IPS-20b (cell line): ENCODE measurements around the gene ITGB3.

Experiments
- H3K27ac ChIP-seq: one replicate; pipeline ENCODE4 v1.5.1; 2013; ENCODE audit warnings: low read length
- H3K27me3 ChIP-seq: 2 replicates; pipeline ENCODE4 v1.6.1; 2013; ENCODE audit warnings: mild to moderate bottlenecking, low read length, inconsistent platforms; ENCODE audit not compliant: insufficient read depth
- H3K36me3 ChIP-seq: 2 replicates; pipeline ENCODE4 v1.6.1; 2013; ENCODE audit warnings: low read depth, mild to moderate bottlenecking, inconsistent platforms, low read length, moderate library complexity; ENCODE audit not compliant: insufficient read depth
- H3K4me1 ChIP-seq: 2 replicates; pipeline ENCODE4 v1.6.1; 2013; ENCODE audit warnings: mild to moderate bottlenecking, control low read depth, inconsistent platforms, low read length, moderate library complexity; ENCODE audit not compliant: insufficient read depth
- H3K4me3 ChIP-seq: 2 replicates; pipeline ENCODE4 v1.5.1; 2013; ENCODE audit warnings: mild to moderate bottlenecking, low read length, inconsistent platforms
- H3K9ac ChIP-seq: 2 replicates; pipeline ENCODE4 v1.6.1; 2013; ENCODE audit warnings: low read depth, mild to moderate bottlenecking, inconsistent platforms, low read length, moderate library complexity
- H3K9me3 ChIP-seq: 2 replicates; pipeline ENCODE4 v1.6.1; 2013; ENCODE audit warnings: mild to moderate bottlenecking, low read depth, low read length, inconsistent platforms; ENCODE audit not compliant: insufficient read depth

Gene ITGB3

DNA sequence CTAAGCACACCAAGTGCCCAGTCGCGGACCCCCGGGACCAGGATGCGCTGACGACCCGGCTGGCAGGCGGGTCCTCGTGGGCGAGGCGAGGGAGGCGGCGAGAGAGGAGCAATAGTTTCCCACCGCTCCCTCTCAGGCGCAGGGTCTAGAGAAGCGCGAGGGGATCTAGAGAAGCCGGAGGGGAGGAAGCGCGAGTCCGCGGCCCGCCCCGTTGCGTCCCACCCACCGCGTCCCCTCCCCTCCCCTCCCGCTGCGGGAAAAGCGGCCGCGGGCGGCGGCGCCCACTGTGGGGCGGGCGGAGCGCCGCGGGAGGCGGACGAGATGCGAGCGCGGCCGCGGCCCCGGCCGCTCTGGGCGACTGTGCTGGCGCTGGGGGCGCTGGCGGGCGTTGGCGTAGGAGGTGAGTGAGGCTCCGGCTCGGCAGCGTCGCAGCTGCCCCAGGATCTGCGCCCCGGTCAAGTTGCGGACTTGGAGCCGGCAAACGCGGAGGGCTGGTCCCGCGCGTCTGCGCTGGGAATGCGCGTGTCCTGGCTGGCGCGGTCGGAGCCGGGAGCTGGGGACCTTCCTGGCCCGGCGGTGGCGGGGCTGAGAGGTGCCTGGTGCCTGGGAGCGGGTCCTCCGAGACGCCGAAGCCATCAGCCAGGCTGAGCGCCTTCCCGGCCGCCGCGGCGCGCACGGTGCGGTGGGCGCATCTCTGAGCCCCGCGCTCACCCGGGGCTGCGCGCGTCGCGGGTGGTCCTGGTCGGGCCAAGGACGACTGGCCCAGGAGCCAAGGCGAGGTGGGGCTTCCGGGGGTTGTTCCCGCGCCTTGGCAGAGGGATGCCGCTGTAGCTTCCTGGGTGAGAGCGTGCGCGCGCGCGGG, at the start of gene ITGB3:
Gene ITGB3, plus strand, starts transcription at position 287 of the 862 bp plus-strand sequence. Its CDS starts 35 bp downstream, at position 322.
- Histone ChIP-seq H3K4me3 (peak within 1 kb of the TSS; percentile 79), H3K27me3 (peaks cover 65% of the 10 kb centered on the region), H3K4me1 (no peaks in the 10 kb centered on the region), H3K9me3 (no peaks in the 10 kb centered on the region), H3K9ac (peak within 1 kb of the TSS; percentile 10; the same call in 1 of the 2 replicates), H3K27ac (no peak within 1 kb of the TSS), H3K36me3 (no peaks in the 10 kb centered on the region)

GRCh38 chr17:47203984-47204721, 49.5 kb upstream of the ITGB3 start:
- Histone ChIP-seq H3K36me3 (no peaks in the 10 kb centered on the region), H3K9ac (no peak overlapping the region), H3K4me1 (peaks cover 7% of the 10 kb centered on the region; the same call in 1 of the 2 replicates), H3K27me3 (no peaks in the 10 kb centered on the region), H3K9me3 (no peaks in the 10 kb centered on the region), H3K4me3 (no peak overlapping the region), H3K27ac (no peak overlapping the region)

- H3K9me3 ChIP-seq, result no peaks in the 10 kb centered on the region
- H3K27ac ChIP-seq, result no peak overlapping the region
- H3K4me1 ChIP-seq, result peaks cover 7% of the 10 kb centered on the region; the same call in 1 of the 2 replicates
- no peaks in the 10 kb centered on the region for H3K36me3 ChIP-seq
- no peak overlapping the region for H3K9ac ChIP-seq
- H3K27me3 ChIP-seq, result no peaks in the 10 kb centered on the region
- H3K4me3 ChIP-seq, result no peak overlapping the region
Observed at GRCh38 chr17:47204722-47205418, 48.8 kb upstream of the ITGB3 start.

GRCh38 chr17:47205419-47205963, 48.1 kb upstream of the ITGB3 start:
- Histone ChIP-seq H3K9ac (no peak overlapping the region), H3K36me3 (no peaks in the 10 kb centered on the region), H3K4me3 (no peak overlapping the region), H3K9me3 (no peaks in the 10 kb centered on the region), H3K27ac (no peak overlapping the region), H3K27me3 (no peaks in the 10 kb centered on the region), H3K4me1 (peaks cover 7% of the 10 kb centered on the region; the same call in 1 of the 2 replicates)

- Histone ChIP-seq H3K36me3 (no peaks in the 10 kb centered on the region), H3K9ac (no peak overlapping the region), H3K27me3 (no peaks in the 10 kb centered on the region), H3K27ac (no peak overlapping the region), H3K9me3 (no peaks in the 10 kb centered on the region), H3K4me3 (no peak overlapping the region), H3K4me1 (peaks cover 7% of the 10 kb centered on the region; the same call in 1 of the 2 replicates)
Observed at GRCh38 chr17:47207143-47208067, 46.2 kb upstream of the ITGB3 start.

- H3K4me3 ChIP-seq, result no peak within 1 kb of the TSS
- no peak within 1 kb of the TSS for H3K27ac ChIP-seq
- H3K4me1 ChIP-seq, result peaks cover 7% of the 10 kb centered on the region; the same call in 1 of the 2 replicates
- H3K9ac ChIP-seq, result no peak within 1 kb of the TSS
- no peaks in the 10 kb centered on the region for H3K9me3 ChIP-seq
- no peaks in the 10 kb centered on the region for H3K36me3 ChIP-seq
- H3K27me3 ChIP-seq, result no peaks in the 10 kb centered on the region
Observed at GRCh38 chr17:47208744-47209488, 44.7 kb upstream of the ITGB3 start, which contains the start of gene MYL4. TSS of gene MYL4 (plus strand) at chr17:47209348. CDS start at chr17:47209423, 75 bp downstream.

- Histone ChIP-seq H3K9ac (no peak overlapping the region), H3K27ac (no peak overlapping the region), H3K4me3 (no peak overlapping the region), H3K4me1 (peaks cover 7% of the 10 kb centered on the region; the same call in 1 of the 2 replicates), H3K36me3 (no peaks in the 10 kb centered on the region), H3K27me3 (no peaks in the 10 kb centered on the region), H3K9me3 (no peaks in the 10 kb centered on the region)
Observed at GRCh38 chr17:47209499-47209898, 44.1 kb upstream of the ITGB3 start.

DNA sequence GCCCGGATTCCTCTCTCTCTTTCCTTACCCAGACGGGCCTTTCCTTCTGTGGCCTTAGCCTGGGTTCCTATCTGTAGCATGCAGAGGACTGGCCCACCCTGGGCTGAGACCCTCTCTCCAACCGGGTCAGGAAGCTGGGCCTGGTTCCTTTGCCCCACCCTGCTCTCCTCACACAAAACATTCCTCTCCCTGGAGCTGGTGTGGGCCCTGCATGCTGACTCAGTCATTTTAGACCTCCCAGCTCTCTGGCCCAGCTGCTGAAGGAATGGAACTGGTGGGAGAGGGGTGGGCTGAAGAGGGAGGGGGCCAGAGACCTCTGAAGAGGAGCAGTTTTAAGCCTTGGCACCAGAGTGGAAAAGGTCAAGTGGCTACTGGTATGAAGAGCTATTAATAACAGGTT, 43.5 kb upstream of the ITGB3 start:
- no peaks in the 10 kb centered on the region for H3K9me3 ChIP-seq
- H3K27me3 ChIP-seq, result no peaks in the 10 kb centered on the region
- no peaks in the 10 kb centered on the region for H3K36me3 ChIP-seq
- no peak overlapping the region for H3K4me3 ChIP-seq
- H3K9ac ChIP-seq, result no peak overlapping the region
- H3K27ac ChIP-seq, result no peak overlapping the region
- peaks cover 7% of the 10 kb centered on the region; the same call in 1 of the 2 replicates for H3K4me1 ChIP-seq

GRCh38 chr17:47210779-47211178, 42.8 kb upstream of the ITGB3 start:
- Histone ChIP-seq H3K4me3 (no peak overlapping the region), H3K27me3 (no peaks in the 10 kb centered on the region), H3K27ac (no peak overlapping the region)

DNA sequence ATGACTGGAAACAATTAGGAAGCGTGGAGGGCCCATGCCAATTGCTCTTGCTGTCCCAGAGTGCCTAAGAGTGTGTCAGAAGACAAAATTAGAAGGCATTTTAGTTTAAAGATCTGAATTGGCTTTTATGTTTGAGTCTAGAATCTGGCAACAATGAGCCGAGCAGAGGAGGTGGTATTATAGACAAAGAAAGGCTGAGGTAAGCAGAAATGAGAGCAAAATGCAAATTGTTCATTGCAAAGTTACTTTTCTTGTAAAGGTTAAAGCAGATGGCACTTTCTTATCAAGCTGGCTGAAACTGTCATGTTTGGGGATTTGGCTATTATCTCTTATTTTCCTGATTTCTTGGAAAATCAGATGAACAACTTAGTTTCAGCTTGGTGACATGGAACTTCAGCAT, 41.2 kb upstream of the ITGB3 start:
- Histone ChIP-seq H3K4me1 (no peaks in the 10 kb centered on the region), H3K9ac (no peak overlapping the region), H3K27me3 (no peaks in the 10 kb centered on the region), H3K27ac (no peak overlapping the region), H3K9me3 (no peaks in the 10 kb centered on the region), H3K36me3 (no peaks in the 10 kb centered on the region), H3K4me3 (no peak overlapping the region)

More at GRCh38 chr17:47210779-47211178, 42.8 kb upstream of the ITGB3 start:
- H3K36me3 ChIP-seq, result no peaks in the 10 kb centered on the region
- H3K9me3 ChIP-seq, result no peaks in the 10 kb centered on the region
- 0 out of 2 replicates have a peak, but pooled peaks cover 3% of the 10 kb centered on the region for H3K4me1 ChIP-seq
- H3K9ac ChIP-seq, result no peak overlapping the region
